ENCODE data around the gene CEP83.
"Not testable (repeated sequence)": the region's sequence is repeated elsewhere in the genome, so short reads cannot be mapped to it uniquely, and the experiment has no call there.

The CEP83 gene

GRCh38 chr12:94416613-94417012, 43.1 kb downstream of the CEP83 start:
- Histone ChIP-seq H3K4me3 (ENCODE audit: severe bottlenecking) (no peak overlapping the region), H3K27ac (ENCODE audit: poor library complexity, severe bottlenecking) (no peak overlapping the region), H3K27me3 (ENCODE audit: insufficient read depth, poor library complexity, severe bottlenecking) (no peaks in the 10 kb centered on the region), H3K9me3 (ENCODE audit: severe bottlenecking) (peaks cover 1% of the 10 kb centered on the region), H3K4me1 (ENCODE audit: insufficient read depth, poor library complexity, severe bottlenecking) (no peaks in the 10 kb centered on the region), H3K36me3 (ENCODE audit: low read depth) (no peaks in the 10 kb centered on the region)
- ATAC-seq (ENCODE audit: low read depth) (no peak), DNase-seq (ENCODE audit: low spot score) (no peak)
- TF ChIP-seq CTCF (IDR thresholded peaks at IDR 0.05; ENCODE audit: poor library complexity, severe bottlenecking), result no peak

GRCh38 chr12:94415066-94415465, 44.6 kb downstream of the CEP83 start:
- no peak for DNase-seq (ENCODE audit: low spot score)
- no peak for TF ChIP-seq CTCF (IDR thresholded peaks at IDR 0.05; ENCODE audit: poor library complexity, severe bottlenecking)
- Histone ChIP-seq H3K4me3 (ENCODE audit: severe bottlenecking) (no peak overlapping the region), H3K27ac (ENCODE audit: poor library complexity, severe bottlenecking) (no peak overlapping the region), H3K36me3 (ENCODE audit: low read depth) (no peaks in the 10 kb centered on the region), H3K27me3 (ENCODE audit: insufficient read depth, poor library complexity, severe bottlenecking) (no peaks in the 10 kb centered on the region), H3K4me1 (ENCODE audit: insufficient read depth, poor library complexity, severe bottlenecking) (no peaks in the 10 kb centered on the region), H3K9me3 (ENCODE audit: severe bottlenecking) (no peaks in the 10 kb centered on the region)
- ATAC-seq (ENCODE audit: low read depth), result no peak

- TF ChIP-seq CTCF (IDR thresholded peaks at IDR 0.05; ENCODE audit: poor library complexity, severe bottlenecking), result no peak
- Histone ChIP-seq H3K27me3 (ENCODE audit: insufficient read depth, poor library complexity, severe bottlenecking) (no peaks in the 10 kb centered on the region), H3K9me3 (ENCODE audit: severe bottlenecking) (no peaks in the 10 kb centered on the region), H3K4me1 (ENCODE audit: insufficient read depth, poor library complexity, severe bottlenecking) (no peaks in the 10 kb centered on the region), H3K4me3 (ENCODE audit: severe bottlenecking) (no peak overlapping the region), H3K27ac (ENCODE audit: poor library complexity, severe bottlenecking) (no peak overlapping the region), H3K36me3 (ENCODE audit: low read depth) (peaks cover 12% of the 10 kb centered on the region)
- ATAC-seq (ENCODE audit: low read depth) (no peak), DNase-seq (ENCODE audit: low spot score) (no peak)
These were observed 54.1 kb downstream of the CEP83 start for GRCh38 chr12:94405413-94406116.

GRCh38 chr12:94404854-94405253, 54.8 kb downstream of the CEP83 start:
- H3K4me3 ChIP-seq (ENCODE audit: severe bottlenecking), result no peak overlapping the region
- DNase-seq (ENCODE audit: low spot score) (no peak), ATAC-seq (ENCODE audit: low read depth) (no peak)
- H3K27me3 ChIP-seq (ENCODE audit: insufficient read depth, poor library complexity, severe bottlenecking), result no peaks in the 10 kb centered on the region
- H3K9me3 ChIP-seq (ENCODE audit: severe bottlenecking), result no peaks in the 10 kb centered on the region
- peaks cover 12% of the 10 kb centered on the region for H3K36me3 ChIP-seq (ENCODE audit: low read depth)
- no peak for TF ChIP-seq CTCF (IDR thresholded peaks at IDR 0.05; ENCODE audit: poor library complexity, severe bottlenecking)
- no peak overlapping the region for H3K27ac ChIP-seq (ENCODE audit: poor library complexity, severe bottlenecking)
- H3K4me1 ChIP-seq (ENCODE audit: insufficient read depth, poor library complexity, severe bottlenecking), result no peaks in the 10 kb centered on the region

GRCh38 chr12:94401326-94401725, 58.3 kb downstream of the CEP83 start:
- H3K4me3 ChIP-seq (ENCODE audit: severe bottlenecking), result no peak overlapping the region
- H3K36me3 ChIP-seq (ENCODE audit: low read depth), result peaks cover 19% of the 10 kb centered on the region
- no peaks in the 10 kb centered on the region for H3K4me1 ChIP-seq (ENCODE audit: insufficient read depth, poor library complexity, severe bottlenecking)
- H3K9me3 ChIP-seq (ENCODE audit: severe bottlenecking), result no peaks in the 10 kb centered on the region
- DNase-seq (ENCODE audit: low spot score), result no peak
- no peaks in the 10 kb centered on the region for H3K27me3 ChIP-seq (ENCODE audit: insufficient read depth, poor library complexity, severe bottlenecking)
- no peak for TF ChIP-seq CTCF (IDR thresholded peaks at IDR 0.05; ENCODE audit: poor library complexity, severe bottlenecking)
- ATAC-seq (ENCODE audit: low read depth), result no peak
- no peak overlapping the region for H3K27ac ChIP-seq (ENCODE audit: poor library complexity, severe bottlenecking)

GRCh38 chr12:94398685-94399084, 61.0 kb downstream of the CEP83 start:
- not testable (repeated sequence) for DNase-seq (ENCODE audit: low spot score); H3K27ac ChIP-seq (ENCODE audit: poor library complexity, severe bottlenecking); H3K4me3 ChIP-seq (ENCODE audit: severe bottlenecking); H3K9me3 ChIP-seq (ENCODE audit: severe bottlenecking); ATAC-seq (ENCODE audit: low read depth); H3K4me1 ChIP-seq (ENCODE audit: insufficient read depth, poor library complexity, severe bottlenecking); H3K27me3 ChIP-seq (ENCODE audit: insufficient read depth, poor library complexity, severe bottlenecking)
- H3K36me3 ChIP-seq (ENCODE audit: low read depth), result peaks cover 19% of the 10 kb centered on the region

Measured in RWPE2 (cell line).